ENCODE data around the gene MAPKAP1.

The MAPKAP1 gene

GRCh38 chr9:125558453-125559092, 148.4 kb downstream of the MAPKAP1 start:
- DNase-seq, result no peak

DNA sequence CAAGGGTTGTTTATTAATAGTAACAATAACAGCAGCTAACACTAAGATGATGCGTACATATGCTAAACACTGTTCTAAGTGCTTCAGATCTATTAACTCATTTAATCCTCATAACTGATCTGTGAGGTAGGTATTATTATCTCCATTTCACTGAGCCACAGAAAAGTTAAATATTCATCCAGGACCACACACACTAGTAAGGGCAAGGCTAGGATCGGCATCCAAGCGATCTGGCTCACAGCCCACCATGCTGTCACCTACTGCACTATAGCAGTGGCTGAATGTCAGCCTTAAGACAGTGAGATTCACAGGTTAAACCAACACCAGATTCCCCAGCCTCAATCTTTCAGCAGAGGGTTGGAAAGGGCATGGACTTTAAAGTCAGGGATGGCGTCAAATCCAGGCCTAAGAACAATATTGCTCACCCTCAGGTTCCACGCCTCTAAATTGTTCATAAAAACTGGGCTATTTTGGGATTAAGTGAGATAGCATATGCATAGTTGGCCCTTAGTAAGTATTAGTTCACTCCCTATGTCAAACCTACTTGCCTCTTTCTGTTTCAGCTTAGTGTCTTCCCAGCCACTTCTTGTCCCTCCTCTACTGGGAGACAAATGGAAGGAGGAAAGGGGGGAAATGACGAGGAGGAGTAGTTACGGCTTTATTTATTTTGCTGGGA, 150.8 kb downstream of the MAPKAP1 start:
- DNase-seq, result no peak

GRCh38 chr9:125554726-125555125, 152.3 kb downstream of the MAPKAP1 start:
- DNase-seq, result no peak

DNA sequence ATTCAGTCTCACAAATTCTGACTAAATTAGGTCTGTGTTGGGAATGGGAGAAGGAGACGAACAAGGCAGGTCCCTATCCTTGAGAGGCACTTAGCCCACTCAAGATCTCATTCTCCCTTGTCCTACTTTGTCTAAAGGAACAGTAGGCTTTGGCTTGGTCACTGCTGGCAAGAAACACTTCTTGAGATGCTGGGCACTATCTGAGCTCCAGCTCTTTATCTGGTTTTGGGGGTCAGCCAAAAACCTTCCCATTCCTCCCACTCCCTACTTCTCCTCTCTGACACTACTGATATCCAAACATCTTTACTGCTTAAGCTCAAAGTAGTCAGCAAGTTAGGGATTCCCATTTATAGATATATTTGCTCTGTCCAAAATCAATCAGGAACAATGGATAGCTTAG, 155.2 kb downstream of the MAPKAP1 start:
- no peak for DNase-seq

- no peak for DNase-seq
Observed at GRCh38 chr9:125549891-125550885, 156.8 kb downstream of the MAPKAP1 start.

- no peak for DNase-seq
Observed at GRCh38 chr9:125549465-125549871, 157.5 kb downstream of the MAPKAP1 start.

GRCh38 chr9:125549039-125549438, 158.0 kb downstream of the MAPKAP1 start:
- DNase-seq, result no peak

GRCh38 chr9:125548141-125548540, 158.9 kb downstream of the MAPKAP1 start:
- no peak for DNase-seq

DNA sequence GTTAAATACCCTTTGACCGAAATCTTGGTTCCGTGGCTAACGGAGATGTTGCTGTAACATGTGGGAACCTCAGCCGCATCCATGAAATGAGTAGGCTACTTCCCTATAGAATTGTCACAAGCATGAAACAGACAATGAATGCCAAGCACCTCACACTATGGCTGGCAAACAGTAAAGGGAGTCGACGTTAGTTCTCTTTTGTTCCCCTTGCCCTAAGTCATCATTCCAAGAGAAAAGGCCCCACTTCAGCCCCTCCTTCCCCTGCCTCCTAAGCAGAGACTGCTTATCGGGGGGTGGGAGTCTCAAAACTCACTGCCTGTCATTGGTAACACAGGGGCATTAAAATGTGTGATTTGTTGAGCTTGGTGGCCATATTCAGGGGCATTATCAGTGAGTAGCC, 159.6 kb downstream of the MAPKAP1 start:
- no peak for DNase-seq

DNA sequence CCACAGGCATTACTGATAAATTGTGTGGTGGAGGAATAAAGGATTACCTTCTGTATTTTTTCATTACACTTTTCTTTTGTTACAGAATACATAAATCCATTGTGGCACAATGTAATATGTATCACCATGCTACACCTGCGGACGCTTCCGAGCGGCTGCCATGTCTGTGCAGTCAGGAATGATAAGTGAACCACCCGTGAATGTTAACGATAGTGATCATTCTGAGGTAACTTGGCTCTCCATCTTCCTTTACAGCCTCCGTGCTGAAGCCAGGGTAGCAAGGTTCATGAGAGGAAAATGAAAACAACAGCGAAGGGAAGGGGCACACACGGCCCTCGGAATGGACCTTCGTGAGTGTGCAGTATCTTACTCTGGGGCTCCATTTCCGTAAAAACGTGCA, 161.2 kb downstream of the MAPKAP1 start:
- DNase-seq, result no peak

DNA sequence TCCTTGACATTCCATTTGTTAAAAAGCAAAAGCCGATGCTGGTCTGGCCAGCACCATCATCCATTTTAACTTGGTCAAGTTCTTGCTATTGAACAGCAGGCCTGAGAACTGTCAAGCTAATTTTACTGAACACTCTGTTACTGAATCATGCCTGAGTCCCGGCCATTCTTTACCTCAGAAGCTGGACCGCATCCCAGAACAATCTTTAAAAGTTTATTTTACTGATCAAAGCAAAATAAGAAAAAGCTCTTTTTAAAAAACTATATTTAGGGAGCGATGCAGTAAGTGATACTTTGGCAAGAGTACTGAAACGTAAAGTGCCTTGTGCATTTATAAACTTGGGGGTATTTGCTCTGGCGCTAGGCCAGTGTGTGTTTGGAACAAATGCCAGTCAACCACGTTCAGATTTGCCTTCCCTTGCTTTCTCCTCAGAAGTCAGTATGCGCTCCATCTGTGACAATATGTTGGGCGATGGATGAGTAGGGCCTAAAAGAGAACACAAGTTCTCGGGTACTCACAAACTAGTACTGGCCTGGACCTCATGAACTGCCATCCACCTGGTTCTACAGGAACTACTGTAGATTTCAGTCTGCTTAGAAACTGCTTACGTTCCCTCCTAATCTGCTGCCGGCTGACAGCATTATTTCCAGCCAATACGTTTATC, 161.9 kb downstream of the MAPKAP1 start:
- no peak for DNase-seq

DNA sequence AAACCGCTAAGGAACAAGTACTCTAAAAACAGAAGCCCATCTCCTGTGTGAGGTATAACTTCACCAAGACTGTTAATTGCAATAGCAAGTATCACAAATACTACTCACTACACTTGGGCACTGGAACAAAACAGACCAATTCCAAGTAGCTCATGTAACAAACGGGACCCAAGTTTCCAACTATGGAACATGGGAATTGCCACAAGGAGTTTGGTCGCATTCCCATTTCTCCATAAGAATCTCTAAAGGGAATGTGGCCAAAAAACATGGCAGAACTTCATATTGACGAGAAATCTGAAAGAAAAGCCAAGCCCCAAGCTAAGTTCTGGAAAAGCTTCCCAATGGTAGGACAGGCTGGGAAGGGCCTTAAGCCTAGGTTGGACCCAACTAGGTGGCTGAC, 162.5 kb downstream of the MAPKAP1 start:
- no peak for DNase-seq

GRCh38 chr9:125541840-125542243, 165.2 kb downstream of the MAPKAP1 start:
- DNase-seq, result no peak

DNA sequence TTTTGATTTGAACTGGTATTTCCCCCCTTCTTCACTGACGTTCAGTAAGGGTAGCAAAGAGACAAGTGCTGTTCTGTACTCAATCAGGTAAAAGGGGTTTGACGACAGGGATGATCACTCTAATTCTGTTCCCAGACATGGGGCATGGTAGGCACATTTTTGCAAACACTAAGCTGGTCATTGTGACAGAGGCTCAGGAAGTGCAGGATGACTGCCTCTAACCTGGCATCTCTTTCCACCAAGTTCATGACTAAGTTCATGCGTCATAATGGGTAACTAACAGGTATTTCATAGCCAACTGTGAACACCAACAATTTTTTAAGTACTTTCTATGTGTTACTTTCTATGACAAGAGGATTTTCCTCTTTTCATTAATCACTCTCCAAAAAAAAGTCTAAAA, 166.5 kb downstream of the MAPKAP1 start:
- DNase-seq, result no peak

- DNase-seq, result peak; percentile 52
Observed at GRCh38 chr9:125538092-125538473, 168.9 kb downstream of the MAPKAP1 start.

- DNase-seq, result no peak
Observed at GRCh38 chr9:125537442-125538091, 169.4 kb downstream of the MAPKAP1 start.

GRCh38 chr9:125536776-125537175, 170.2 kb downstream of the MAPKAP1 start:
- peak; percentile 71 for DNase-seq

GRCh38 chr9:125536167-125536772, 170.7 kb downstream of the MAPKAP1 start:
- DNase-seq, result no peak

DNA sequence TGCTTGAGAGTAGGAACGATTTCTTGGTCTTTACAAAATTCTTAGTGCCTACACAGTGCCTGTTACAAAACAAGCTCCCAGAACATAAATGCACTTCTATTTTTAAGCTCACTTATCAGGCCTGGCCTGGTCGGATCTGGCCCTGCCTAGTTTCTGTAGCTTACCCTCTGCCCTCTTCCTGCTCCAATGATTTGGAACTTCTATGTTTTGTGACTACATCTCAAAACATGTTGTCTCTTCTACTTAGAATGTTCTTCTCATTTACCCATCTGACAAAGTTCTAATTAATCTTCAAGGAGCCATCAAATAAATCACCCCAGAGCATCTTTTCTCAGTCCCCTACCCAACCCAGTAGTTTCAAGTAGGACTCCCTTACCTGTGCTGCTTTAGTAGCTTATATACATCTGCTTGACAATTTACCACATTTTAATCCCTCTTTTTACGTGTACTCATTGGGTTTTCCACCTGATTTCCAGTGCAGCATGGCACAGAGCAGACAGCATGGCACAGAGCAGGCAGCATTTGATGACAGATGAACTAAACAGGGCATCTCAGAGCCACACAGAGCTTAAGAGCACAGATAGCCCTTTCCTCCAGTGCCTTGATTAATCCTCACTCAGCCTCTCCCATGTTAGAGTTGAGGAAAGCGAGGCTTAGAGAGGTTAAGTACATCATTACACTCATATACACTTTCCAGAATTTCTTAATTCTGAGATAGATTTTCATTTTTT, 171.9 kb downstream of the MAPKAP1 start:
- no peak for DNase-seq

DNA sequence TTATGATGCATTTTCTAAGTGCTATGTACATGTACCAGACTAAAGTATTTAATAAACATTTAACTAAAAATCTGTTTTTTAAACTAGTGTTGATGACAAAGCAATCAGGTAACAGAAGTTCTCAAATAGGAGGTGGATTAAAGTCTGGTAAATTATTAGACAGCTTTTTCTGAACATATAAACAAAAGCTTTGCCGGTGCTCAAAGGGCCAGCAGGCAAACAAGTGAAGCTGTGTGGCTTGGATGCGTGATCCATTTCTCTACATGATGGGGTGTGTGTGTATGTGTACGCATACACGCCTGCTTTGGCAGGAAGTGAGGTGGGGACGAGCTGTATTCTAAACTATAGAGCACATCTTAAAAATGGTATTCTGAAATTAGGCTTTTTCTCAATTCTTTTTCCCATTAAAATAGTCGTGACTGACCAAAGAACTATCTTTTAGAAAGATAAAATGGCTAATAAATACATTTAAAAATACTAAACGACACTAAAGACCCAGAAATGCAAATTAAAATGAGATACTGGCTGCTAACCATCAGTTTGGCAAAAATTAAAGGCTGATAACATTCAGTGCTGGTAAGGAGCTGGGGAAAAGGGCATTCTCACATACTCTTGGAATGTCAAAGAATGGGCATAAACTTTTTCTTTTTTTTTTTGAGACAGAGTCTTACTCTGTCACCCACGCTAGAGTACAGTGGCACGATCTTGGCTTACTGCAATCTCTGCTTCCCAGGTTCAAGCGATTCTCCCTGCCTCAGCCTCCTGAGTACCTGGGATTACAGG, 174.0 kb downstream of the MAPKAP1 start:
- DNase-seq, result no peak

DNA sequence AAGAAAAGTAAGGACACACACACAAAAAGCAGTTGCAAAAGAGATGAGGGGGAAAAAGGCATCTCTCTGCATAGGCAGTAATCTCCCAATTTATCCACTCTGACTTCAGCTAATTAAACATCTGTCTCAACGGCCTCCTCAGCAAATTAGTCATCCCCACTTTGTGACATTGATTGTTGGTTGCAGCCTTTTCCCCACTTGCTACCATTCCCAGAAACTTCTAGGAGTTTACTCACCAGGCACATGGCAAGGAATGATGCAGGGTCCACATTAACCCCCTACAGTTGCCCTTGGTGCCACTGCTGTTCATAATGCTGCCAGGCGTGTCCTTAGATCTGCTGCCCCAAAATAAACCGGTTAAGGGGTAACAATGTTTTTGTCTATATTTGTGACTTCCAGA, 174.6 kb downstream of the MAPKAP1 start:
- DNase-seq, result no peak

All from NCI-H2081 treated with DMSO at 0.1 percent for 48 hours (cell line).